Muscle layer of duodenum (tissue), 2 donors: ENCODE results near the gene PICALM.
"Not testable (repeated sequence)": the region's sequence is repeated elsewhere in the genome, so short reads cannot be mapped to it uniquely, and the experiment has no call there.

Experiments
- H3K27ac ChIP-seq: one replicate; pipeline ENCODE4 v1.7.0; 2013; ENCODE audit warnings: mild to moderate bottlenecking, low read length
- H3K27me3 ChIP-seq: one replicate; pipeline ENCODE4 v1.7.0; 2013; ENCODE audit warnings: low read depth, mild to moderate bottlenecking, control low read depth, low read length
- H3K36me3 ChIP-seq, 2 donors: one replicate each; pipeline ENCODE4 v1.7.0; 2013; ENCODE audit warnings: low read length in 2 of 2, control low read depth in 1 of 2, mild to moderate bottlenecking in 1 of 2; ENCODE audit not compliant: insufficient read depth in 2 of 2, control insufficient read depth in 1 of 2
- H3K4me1 ChIP-seq, 2 donors: one replicate each; pipeline ENCODE4 v1.7.0; 2013; ENCODE audit warnings: low read length in 2 of 2, mild to moderate bottlenecking in 2 of 2, control low read depth in 1 of 2, moderate library complexity in 1 of 2; ENCODE audit not compliant: insufficient read depth in 2 of 2, control insufficient read depth in 1 of 2
- H3K4me3 ChIP-seq, 2 donors: one replicate each; pipeline ENCODE4 v1.7.0; 2013; ENCODE audit warnings: low read length in 2 of 2, low read depth in 1 of 2, mild to moderate bottlenecking in 1 of 2
- H3K9me3 ChIP-seq, 2 donors: one replicate each; pipeline ENCODE4 v1.7.0; 2013; ENCODE audit warnings: low read length in 2 of 2, control low read depth in 1 of 2, mild to moderate bottlenecking in 1 of 2; ENCODE audit not compliant: control insufficient read depth in 1 of 2
- donor health status: healthy.

PICALM gene

DNA sequence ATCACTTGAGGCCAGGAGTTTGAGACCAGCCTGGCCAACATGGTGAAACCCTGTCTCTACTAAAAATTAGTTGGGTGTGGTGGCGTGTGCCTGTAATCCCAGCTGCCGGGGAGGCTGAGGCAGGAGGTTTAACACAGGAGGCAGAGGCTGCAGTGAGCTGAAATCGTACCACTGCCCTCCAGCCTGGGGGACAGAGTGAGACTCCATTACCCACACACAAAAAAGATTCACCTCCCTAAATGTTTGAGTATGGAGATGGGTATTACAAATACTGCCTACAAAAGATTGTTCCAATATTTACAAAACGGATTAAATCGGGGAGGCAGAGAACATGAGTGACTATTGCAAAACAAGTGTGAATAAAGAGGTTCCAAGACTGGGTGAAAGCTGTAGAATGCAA, 98.3 kb downstream of the PICALM start:
- Histone ChIP-seq H3K4me1 (peaks cover 0 to 17% of the 10 kb centered on the region in 2 donors), H3K4me3 (no peak overlapping the region), H3K27me3 (no peaks in the 10 kb centered on the region), H3K9me3 (no peaks in the 10 kb centered on the region), H3K27ac (no peak overlapping the region), H3K36me3 (peaks cover 42 to 53% of the 10 kb centered on the region in 2 donors)

GRCh38 chr11:85967457-85967856, 101.4 kb downstream of the PICALM start:
- Histone ChIP-seq H3K9me3 (no peaks in the 10 kb centered on the region), H3K4me3 (no peak overlapping the region), H3K27me3 (no peaks in the 10 kb centered on the region), H3K27ac (no peak overlapping the region), H3K36me3 (peaks cover 38 to 40% of the 10 kb centered on the region in 2 donors), H3K4me1 (peaks cover 0 to 12% of the 10 kb centered on the region in 2 donors)

GRCh38 chr11:85965202-85965601, 103.7 kb downstream of the PICALM start:
- Histone ChIP-seq H3K36me3 (peaks cover 32 to 45% of the 10 kb centered on the region in 2 donors), H3K4me3 (no peak overlapping the region), H3K4me1 (peaks cover 0 to 17% of the 10 kb centered on the region in 2 donors), H3K27me3 (no peaks in the 10 kb centered on the region), H3K27ac (no peak overlapping the region), H3K9me3 (no peaks in the 10 kb centered on the region)

- no peaks in the 10 kb centered on the region for H3K27me3 ChIP-seq
- H3K4me3 ChIP-seq = no peak overlapping the region
- no peaks in the 10 kb centered on the region for H3K9me3 ChIP-seq
- H3K27ac ChIP-seq = no peak overlapping the region
- peaks cover 28 to 47% of the 10 kb centered on the region in 2 donors for H3K36me3 ChIP-seq
- peaks cover 0 to 8% of the 10 kb centered on the region in 2 donors for H3K4me1 ChIP-seq
Observed at GRCh38 chr11:85961930-85962363, 106.9 kb downstream of the PICALM start.

DNA sequence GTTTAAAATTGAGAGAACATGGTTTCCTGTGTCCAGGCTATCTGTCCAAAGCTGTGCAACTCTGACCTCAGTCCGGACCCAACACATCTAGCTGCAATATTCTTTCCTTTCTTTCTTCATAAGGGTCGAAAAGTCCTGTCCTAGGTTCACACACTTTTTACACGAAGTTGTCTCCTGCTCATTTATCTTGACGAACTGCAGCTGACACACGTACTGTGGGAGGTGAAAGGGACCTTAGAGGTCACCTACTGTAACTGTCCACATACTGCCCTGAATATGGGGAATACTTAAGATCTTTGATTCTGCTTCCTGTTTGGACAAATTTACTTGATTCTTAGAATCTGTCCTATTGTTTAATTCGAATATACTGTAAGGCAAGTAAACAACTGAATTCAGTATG, 107.8 kb downstream of the PICALM start:
- H3K27ac ChIP-seq = no peak overlapping the region

GRCh38 chr11:85960678-85961077, 108.2 kb downstream of the PICALM start:
- Histone ChIP-seq H3K4me3 (no peak overlapping the region), H3K4me1 (peaks cover 0 to 15% of the 10 kb centered on the region in 2 donors), H3K27ac (no peak overlapping the region), H3K9me3 (no peaks in the 10 kb centered on the region), H3K36me3 (peaks cover 20 to 43% of the 10 kb centered on the region in 2 donors), H3K27me3 (no peaks in the 10 kb centered on the region)

More for the DNA sequence above, 107.8 kb downstream of the PICALM start:
- Histone ChIP-seq H3K4me3 (no peak overlapping the region), H3K9me3 (no peaks in the 10 kb centered on the region), H3K27me3 (no peaks in the 10 kb centered on the region), H3K36me3 (peaks cover 20 to 42% of the 10 kb centered on the region in 2 donors), H3K4me1 (peaks cover 0 to 12% of the 10 kb centered on the region in 2 donors)

GRCh38 chr11:85955531-85955930, 113.4 kb downstream of the PICALM start:
- Histone ChIP-seq H3K4me3 (no peak overlapping the region), H3K4me1 (peaks cover 4 to 21% of the 10 kb centered on the region in 2 donors), H3K27ac (peak overlapping the region; percentile 36), H3K36me3 (peaks cover 25 to 26% of the 10 kb centered on the region in 2 donors), H3K27me3 (no peaks in the 10 kb centered on the region), H3K9me3 (no peaks in the 10 kb centered on the region)

GRCh38 chr11:85953491-85954143, 115.3 kb downstream of the PICALM start:
- H3K9me3 ChIP-seq = no peaks in the 10 kb centered on the region
- H3K27me3 ChIP-seq = no peaks in the 10 kb centered on the region
- peaks cover 4 to 20% of the 10 kb centered on the region in 2 donors for H3K4me1 ChIP-seq
- H3K4me3 ChIP-seq = no peak overlapping the region
- H3K36me3 ChIP-seq = peaks cover 18 to 20% of the 10 kb centered on the region in 2 donors
- H3K27ac ChIP-seq = no peak overlapping the region

DNA sequence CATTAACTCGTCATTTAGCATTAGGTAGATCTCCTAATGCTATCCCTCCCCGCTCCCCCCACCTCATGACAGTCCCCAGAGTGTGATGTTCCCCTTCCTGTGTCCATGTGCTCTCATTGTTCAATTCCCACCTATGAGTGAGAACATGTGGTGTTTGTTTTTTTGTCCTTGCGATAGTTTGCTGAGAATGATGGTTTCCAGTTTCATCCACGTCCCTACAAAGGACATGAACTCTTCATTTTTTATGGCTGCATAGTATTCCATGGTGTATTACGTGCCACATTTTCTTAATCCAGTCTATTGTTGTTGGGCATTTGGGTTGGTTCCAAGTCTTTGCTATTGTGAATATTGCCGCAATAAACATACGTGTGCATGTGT, 116.8 kb downstream of the PICALM start:
- Histone ChIP-seq H3K4me1 (peaks cover 10 to 23% of the 10 kb centered on the region in 2 donors), H3K36me3 (peaks cover 8 to 18% of the 10 kb centered on the region in 2 donors)
- H3K4me3 ChIP-seq, H3K27ac ChIP-seq, H3K9me3 ChIP-seq, H3K27me3 ChIP-seq: not testable (repeated sequence)

GRCh38 chr11:85951428-85952107, 117.3 kb downstream of the PICALM start:
- H3K36me3 ChIP-seq = peaks cover 8 to 18% of the 10 kb centered on the region in 2 donors
- no peaks in the 10 kb centered on the region for H3K9me3 ChIP-seq
- H3K27me3 ChIP-seq = no peaks in the 10 kb centered on the region
- no peak overlapping the region for H3K4me3 ChIP-seq
- H3K27ac ChIP-seq = no peak overlapping the region
- H3K4me1 ChIP-seq = peaks cover 15 to 29% of the 10 kb centered on the region in 2 donors

GRCh38 chr11:85951049-85951405, 117.9 kb downstream of the PICALM start:
- Histone ChIP-seq H3K27me3 (no peaks in the 10 kb centered on the region), H3K27ac (no peak overlapping the region), H3K4me3 (no peak overlapping the region), H3K9me3 (no peaks in the 10 kb centered on the region), H3K4me1 (peaks cover 18 to 29% of the 10 kb centered on the region in 2 donors), H3K36me3 (peaks cover 4 to 18% of the 10 kb centered on the region in 2 donors)
